AG04450 (cell line): Measurements from ENCODE around the gene INPP5A. TPM values are rescaled to one million over a fixed set of nuclear protein-coding genes. Genes with fewer than 3 reads are reported as not detected.
A peak's percentile ranks its signal among the peaks of the same experiment; 100 is the strongest.

Source experiments
- CTCF ChIA-PET: fragments of 300-600, 350-600 bp; formaldehyde crosslinking; extraction: SDS; loops from one replicate; lab custom pipeline; 2022; ENCODE audit warnings: antibody characterized with exemption, inconsistent platforms; lab: Charles Lee
- POLR2A ChIA-PET: fragments of 350-600 bp; formaldehyde crosslinking; extraction: SDS; loops from one replicate; lab custom pipeline; 2021; ENCODE audit warnings: antibody characterized with exemption, inconsistent platforms; lab: Yijun Ruan, JAX
- DNase-seq: peaks from one replicate; pipeline ENCODE4 v3.0.0-alpha.2; 2011; ENCODE audit warnings: low read depth, low spot score
- H3K27ac ChIP-seq: one replicate; pipeline ENCODE4 v1.5.1; 2012; ENCODE audit warnings: low read depth, low read length, control low read depth
- H3K27me3 ChIP-seq: one replicate; pipeline ENCODE4 v1.6.0; 2012; ENCODE audit warnings: low read length; ENCODE audit not compliant: control insufficient read depth, insufficient read depth
- H3K4me3 ChIP-seq: 2 replicates; pipeline ENCODE4 v1.5.1; 2011; ENCODE audit warnings: mild to moderate bottlenecking, low read depth, low read length, control low read depth
- H3K9me3 ChIP-seq: 2 replicates; pipeline ENCODE4 v1.5.1; 2012; ENCODE audit warnings: low read length; ENCODE audit not compliant: control insufficient read depth, insufficient read depth
- polyA plus RNA-seq: library from polyadenylated mRNA; depleted of rRNA; stranded (reverse); fragments of >200 nt; gene quantifications from 2 replicates; pipeline ENCODE4 v1.2.3, GENCODE V29; 2011
- TF ChIP-seq, protein P1 (sequence below): IDR thresholded peaks from 2 replicates; pipeline ENCODE4 v1.5.1; 2011; ENCODE audit warnings: low read depth, low read length, control low read depth, inconsistent platforms

INPP5A gene
- polyA plus RNA-seq, 1 experiment = 22.5 TPM

DNA sequence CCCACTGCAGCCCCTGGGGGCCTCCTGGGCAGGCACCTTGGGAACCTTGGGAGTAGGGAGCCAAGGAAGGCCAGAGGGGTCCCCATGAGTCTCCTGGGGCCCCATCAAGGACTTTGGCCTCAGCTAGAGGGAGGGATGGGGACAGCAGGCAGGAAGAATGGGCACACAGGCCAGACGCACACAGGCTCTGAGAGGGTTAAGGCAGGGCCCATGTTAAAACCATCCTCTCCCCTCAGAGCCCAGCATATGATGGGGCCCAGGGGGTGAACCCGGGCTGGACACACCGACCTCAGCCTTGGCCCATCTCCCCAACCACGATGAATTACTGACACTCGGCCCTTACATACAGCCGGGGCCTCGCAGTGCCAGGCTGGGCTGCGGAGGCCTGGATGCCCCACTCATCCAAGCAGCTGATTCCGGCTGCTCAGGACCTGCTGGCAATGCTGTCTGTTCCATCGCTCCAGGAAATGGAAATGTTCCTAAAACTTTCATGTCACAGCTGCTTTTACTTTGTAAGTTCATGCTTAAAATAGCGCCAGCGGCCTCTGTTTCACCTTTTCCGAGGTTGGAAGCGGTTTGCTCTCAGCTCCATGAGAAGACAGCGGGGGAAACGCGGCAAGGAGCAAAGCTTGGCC lies 17.3 kb upstream of the INPP5A start:
- ChIA-PET CTCF (interaction anchor here (1.3 kb wide), 1 partner anchor 16 kb away, joined by 4 read pairs; no protein-coding TSS in a partner anchor), POLR2A (no interaction called here)
- Histone ChIP-seq H3K27me3 (no peaks in the 10 kb centered on the region), H3K4me3 (no peak overlapping the region), H3K9me3 (peaks cover 4% of the 10 kb centered on the region; the same call in 1 of the 2 replicates), H3K27ac (peak overlapping the region; percentile 39)
- DNase-seq = no peak
- TF ChIP-seq, protein P1, sequence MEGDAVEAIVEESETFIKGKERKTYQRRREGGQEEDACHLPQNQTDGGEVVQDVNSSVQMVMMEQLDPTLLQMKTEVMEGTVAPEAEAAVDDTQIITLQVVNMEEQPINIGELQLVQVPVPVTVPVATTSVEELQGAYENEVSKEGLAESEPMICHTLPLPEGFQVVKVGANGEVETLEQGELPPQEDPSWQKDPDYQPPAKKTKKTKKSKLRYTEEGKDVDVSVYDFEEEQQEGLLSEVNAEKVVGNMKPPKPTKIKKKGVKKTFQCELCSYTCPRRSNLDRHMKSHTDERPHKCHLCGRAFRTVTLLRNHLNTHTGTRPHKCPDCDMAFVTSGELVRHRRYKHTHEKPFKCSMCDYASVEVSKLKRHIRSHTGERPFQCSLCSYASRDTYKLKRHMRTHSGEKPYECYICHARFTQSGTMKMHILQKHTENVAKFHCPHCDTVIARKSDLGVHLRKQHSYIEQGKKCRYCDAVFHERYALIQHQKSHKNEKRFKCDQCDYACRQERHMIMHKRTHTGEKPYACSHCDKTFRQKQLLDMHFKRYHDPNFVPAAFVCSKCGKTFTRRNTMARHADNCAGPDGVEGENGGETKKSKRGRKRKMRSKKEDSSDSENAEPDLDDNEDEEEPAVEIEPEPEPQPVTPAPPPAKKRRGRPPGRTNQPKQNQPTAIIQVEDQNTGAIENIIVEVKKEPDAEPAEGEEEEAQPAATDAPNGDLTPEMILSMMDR = no peak

DNA sequence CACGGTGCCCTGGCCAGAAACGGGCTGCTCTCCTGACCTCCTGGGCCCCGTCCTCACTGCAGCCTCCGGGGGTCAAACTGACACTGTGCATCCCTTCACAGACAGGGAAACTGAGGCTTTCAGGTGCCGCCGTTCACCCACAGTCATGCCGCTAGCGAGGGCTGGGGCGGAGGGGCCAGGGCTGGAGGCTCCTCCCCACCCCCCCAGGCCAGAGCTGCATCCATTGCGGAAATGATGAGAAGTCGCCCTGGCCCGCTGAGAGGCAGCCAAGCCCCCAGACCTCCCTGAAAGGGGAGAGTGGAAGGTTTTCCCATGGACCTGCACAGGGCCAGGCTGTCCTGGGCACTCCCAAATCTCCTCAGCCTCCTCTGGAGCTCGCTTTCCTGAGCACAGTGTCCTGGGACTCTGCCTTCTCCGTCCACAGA lies 16.5 kb upstream of the INPP5A start:
- H3K27me3 ChIP-seq = no peaks in the 10 kb centered on the region
- no peak for DNase-seq
- ChIA-PET CTCF (interaction anchor here (1.3 kb wide), 1 partner anchor 16 kb away, joined by 4 read pairs; no protein-coding TSS in a partner anchor), POLR2A (interaction anchor here (0.6 kb wide), 1 partner anchor 10 kb away, joined by 5 read pairs; no protein-coding TSS in a partner anchor)
- TF ChIP-seq, protein P1 = no peak
- no peak overlapping the region for H3K27ac ChIP-seq
- no peak overlapping the region for H3K4me3 ChIP-seq
- peaks cover 4% of the 10 kb centered on the region; the same call in 1 of the 2 replicates for H3K9me3 ChIP-seq

DNA sequence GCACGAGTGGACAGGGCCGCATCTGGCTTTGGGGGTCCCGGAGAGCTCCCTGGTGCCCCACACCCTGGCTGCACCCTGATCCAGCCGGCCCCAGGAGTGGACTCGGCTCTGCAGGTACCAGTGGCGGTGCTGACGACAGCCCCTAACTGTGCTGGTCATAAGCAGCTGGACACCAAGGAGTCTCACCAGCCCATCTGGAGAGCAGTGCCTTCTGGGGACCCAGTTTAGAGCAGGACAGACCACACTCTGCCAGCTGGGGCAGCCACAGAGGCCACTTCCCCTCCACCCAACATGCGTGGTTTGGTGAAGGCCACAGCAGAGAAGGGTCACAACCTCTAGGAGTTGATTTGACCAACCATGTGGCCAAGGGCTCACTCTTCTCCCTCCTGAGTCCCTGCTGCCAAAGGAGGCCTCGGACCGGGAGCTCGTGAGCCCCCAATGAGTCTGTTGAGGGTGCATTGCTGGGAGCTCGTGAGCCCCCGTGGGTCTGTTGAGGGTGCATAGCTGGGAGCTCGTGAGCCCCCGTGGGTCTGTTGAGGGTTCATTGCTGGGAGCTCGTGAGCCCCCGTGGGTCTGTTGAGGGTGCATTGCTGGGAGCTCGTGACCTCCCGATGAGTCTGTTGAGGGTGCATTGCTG lies 16.0 kb upstream of the INPP5A start:
- ChIA-PET POLR2A (interaction anchor here (0.6 kb wide), 1 partner anchor 10 kb away, joined by 5 read pairs; no protein-coding TSS in a partner anchor), CTCF (interaction anchor here (0.6 to 1.3 kb wide), 2 partner anchors 15 kb away, joined by 3 to 4 read pairs; no protein-coding TSS in a partner anchor)
- DNase-seq = no peak
- Histone ChIP-seq H3K4me3 (no peak overlapping the region), H3K27ac (no peak overlapping the region), H3K9me3 (peaks cover 4% of the 10 kb centered on the region; the same call in 1 of the 2 replicates), H3K27me3 (no peaks in the 10 kb centered on the region)
- TF ChIP-seq, protein P1 = no peak

DNA sequence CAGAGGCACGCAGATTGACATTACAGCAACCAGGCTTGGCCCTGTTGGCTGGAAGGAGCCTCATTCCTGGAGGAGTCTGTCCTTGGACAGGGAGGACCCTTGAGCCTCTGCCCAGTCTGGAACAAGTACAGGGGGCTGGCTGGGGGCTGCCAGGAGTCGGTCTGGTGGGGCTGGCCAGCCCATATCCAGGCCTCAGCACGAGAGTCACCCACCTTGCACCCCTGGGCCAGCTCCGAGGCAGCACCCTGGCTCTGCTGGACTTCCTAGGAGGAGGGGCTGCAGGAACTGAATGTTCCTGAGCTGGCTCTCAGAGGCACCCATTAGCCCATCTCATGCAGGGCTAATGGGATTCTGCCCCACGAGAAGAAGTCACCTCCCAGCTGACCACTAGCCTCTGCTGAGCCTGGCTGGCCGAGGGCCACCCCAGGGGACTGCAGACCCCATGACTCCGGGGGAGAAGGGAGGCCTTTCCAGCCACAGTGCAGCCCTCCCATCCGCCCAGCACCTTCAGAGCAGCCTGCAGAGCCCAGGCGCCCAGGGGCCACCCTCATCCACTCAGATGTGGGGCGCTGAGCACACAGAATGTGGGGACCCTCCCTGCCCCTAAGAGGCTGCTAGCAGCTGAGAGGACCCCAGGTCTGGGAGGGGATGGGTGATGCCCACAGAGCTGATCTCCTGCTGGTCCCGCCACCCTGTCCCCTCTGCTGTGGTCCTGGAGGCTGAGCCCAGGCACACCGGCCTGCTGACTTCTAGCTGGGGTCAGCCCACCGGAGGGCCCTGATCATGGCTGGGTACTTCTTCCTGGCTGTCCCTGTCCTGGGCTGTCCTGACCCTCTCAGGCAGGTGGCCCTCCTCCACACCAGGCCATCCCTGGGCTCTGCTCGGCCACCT lies 14.8 kb upstream of the INPP5A start:
- H3K4me3 ChIP-seq = no peak overlapping the region
- TF ChIP-seq, protein P1 = no peak
- POLR2A ChIA-PET = no interaction called here
- no peaks in the 10 kb centered on the region for H3K27me3 ChIP-seq
- H3K9me3 ChIP-seq = peaks cover 8% of the 10 kb centered on the region
- H3K27ac ChIP-seq = no peak overlapping the region
- DNase-seq = no peak
- CTCF ChIA-PET = no interaction called here
